ENCODE data around the gene EFNB2.

DNA sequence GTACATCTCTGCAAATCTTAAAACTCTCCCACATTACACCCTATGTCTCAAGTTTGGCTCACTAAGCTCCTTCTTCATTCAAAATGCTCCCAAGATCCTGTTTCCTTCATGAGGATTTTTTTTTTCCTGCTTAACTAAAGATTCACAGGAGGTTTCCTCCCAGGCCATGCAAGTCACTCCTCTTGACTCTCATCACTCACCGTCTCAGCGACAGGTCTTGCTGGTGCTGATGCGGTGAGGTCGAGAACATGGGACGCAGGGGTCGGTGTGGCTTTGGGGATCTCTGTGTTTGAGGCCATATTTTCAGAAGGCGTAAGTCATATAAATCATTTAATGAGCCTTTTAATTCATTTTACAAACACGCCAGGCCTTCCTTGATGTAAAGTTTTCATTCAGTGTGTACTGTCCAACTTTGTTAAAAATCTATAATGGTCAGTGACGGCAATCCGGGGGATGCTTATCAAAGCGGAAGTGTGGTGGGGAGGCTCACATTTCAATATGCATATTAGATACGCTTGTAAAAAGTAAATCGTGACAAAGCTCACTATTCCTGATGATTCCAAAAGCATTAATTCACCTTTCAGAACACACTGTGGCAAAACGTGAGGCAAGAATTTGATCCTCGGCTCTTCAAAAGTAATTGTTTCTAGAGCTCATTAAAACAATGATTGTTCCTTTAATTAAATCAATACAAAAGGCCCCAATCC, 20.4 kb downstream of the EFNB2 start:
- TF ChIP-seq, protein P1, sequence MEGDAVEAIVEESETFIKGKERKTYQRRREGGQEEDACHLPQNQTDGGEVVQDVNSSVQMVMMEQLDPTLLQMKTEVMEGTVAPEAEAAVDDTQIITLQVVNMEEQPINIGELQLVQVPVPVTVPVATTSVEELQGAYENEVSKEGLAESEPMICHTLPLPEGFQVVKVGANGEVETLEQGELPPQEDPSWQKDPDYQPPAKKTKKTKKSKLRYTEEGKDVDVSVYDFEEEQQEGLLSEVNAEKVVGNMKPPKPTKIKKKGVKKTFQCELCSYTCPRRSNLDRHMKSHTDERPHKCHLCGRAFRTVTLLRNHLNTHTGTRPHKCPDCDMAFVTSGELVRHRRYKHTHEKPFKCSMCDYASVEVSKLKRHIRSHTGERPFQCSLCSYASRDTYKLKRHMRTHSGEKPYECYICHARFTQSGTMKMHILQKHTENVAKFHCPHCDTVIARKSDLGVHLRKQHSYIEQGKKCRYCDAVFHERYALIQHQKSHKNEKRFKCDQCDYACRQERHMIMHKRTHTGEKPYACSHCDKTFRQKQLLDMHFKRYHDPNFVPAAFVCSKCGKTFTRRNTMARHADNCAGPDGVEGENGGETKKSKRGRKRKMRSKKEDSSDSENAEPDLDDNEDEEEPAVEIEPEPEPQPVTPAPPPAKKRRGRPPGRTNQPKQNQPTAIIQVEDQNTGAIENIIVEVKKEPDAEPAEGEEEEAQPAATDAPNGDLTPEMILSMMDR (IDR thresholded peaks at IDR 0.05 in 2 of 3, conservative IDR thresholded peaks at IDR 0.05 in 1 of 3; ENCODE audit: insufficient read depth in 2 of 3, low read depth in 1 of 3, low read length in 3 of 3): no peak
- TF ChIP-seq, protein P2, sequence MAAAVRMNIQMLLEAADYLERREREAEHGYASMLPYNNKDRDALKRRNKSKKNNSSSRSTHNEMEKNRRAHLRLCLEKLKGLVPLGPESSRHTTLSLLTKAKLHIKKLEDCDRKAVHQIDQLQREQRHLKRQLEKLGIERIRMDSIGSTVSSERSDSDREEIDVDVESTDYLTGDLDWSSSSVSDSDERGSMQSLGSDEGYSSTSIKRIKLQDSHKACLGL (CRISPR knock-in tag; IDR thresholded peaks at IDR 0.05; ENCODE audit: borderline replicate concordance, poor library complexity, severe bottlenecking): no peak
- TF ChIP-seq, protein P3, sequence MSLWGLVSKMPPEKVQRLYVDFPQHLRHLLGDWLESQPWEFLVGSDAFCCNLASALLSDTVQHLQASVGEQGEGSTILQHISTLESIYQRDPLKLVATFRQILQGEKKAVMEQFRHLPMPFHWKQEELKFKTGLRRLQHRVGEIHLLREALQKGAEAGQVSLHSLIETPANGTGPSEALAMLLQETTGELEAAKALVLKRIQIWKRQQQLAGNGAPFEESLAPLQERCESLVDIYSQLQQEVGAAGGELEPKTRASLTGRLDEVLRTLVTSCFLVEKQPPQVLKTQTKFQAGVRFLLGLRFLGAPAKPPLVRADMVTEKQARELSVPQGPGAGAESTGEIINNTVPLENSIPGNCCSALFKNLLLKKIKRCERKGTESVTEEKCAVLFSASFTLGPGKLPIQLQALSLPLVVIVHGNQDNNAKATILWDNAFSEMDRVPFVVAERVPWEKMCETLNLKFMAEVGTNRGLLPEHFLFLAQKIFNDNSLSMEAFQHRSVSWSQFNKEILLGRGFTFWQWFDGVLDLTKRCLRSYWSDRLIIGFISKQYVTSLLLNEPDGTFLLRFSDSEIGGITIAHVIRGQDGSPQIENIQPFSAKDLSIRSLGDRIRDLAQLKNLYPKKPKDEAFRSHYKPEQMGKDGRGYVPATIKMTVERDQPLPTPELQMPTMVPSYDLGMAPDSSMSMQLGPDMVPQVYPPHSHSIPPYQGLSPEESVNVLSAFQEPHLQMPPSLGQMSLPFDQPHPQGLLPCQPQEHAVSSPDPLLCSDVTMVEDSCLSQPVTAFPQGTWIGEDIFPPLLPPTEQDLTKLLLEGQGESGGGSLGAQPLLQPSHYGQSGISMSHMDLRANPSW (CRISPR knock-in tag; IDR thresholded peaks at IDR 0.05): no peak
- TF ChIP-seq PRPF4 (IDR thresholded peaks at IDR 0.05; ENCODE audit: insufficient read depth, low read depth, low read length, poor library complexity, severe bottlenecking) (no peak), NR2F6 (CRISPR knock-in tag; IDR thresholded peaks at IDR 0.05) (no peak), ZNF311 (CRISPR knock-in tag; IDR thresholded peaks at IDR 0.05) (no peak), EHMT2 (IDR thresholded peaks at IDR 0.05) (no peak), ZNF23 (CRISPR knock-in tag; IDR thresholded peaks at IDR 0.05) (no peak), RAD21 (CRISPR knock-in tag; conservative IDR thresholded peaks at IDR 0.05 in 1 of 2, IDR thresholded peaks at IDR 0.05 in 1 of 2) (no peak), CHD2 (IDR thresholded peaks at IDR 0.05; ENCODE audit: low read depth, low read length) (no peak), NCOR1 (IDR thresholded peaks at IDR 0.05) (no peak)
- TF ChIP-seq, protein P4, sequence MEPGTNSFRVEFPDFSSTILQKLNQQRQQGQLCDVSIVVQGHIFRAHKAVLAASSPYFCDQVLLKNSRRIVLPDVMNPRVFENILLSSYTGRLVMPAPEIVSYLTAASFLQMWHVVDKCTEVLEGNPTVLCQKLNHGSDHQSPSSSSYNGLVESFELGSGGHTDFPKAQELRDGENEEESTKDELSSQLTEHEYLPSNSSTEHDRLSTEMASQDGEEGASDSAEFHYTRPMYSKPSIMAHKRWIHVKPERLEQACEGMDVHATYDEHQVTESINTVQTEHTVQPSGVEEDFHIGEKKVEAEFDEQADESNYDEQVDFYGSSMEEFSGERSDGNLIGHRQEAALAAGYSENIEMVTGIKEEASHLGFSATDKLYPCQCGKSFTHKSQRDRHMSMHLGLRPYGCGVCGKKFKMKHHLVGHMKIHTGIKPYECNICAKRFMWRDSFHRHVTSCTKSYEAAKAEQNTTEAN (CRISPR knock-in tag; IDR thresholded peaks at IDR 0.05): no peak

Data from K562 (cell line).